IMR-90 (cell line): ENCODE measurements around the gene UNC13A. TPM values are rescaled to one million over a fixed set of nuclear protein-coding genes. Genes with fewer than 3 reads are reported as not detected.
A peak's percentile ranks its signal among the peaks of the same experiment; 100 is the strongest.

ENCODE experiments used
- ATAC-seq: fragments of 200-7000 bp; cut with Tn5 transposase; 2 replicates; pipeline ENCODE4 v1.9.1; 2020; ENCODE audit warnings: low read depth, mild to moderate bottlenecking, moderate library complexity
- BruUV-seq: library from RNA; stranded (reverse); fragments of 400-500 nt; replicated peaks from 2 replicates; lab custom pipeline; 2021; lab: Mats Ljungman, UMichigan
- CTCF ChIA-PET: fragments of 300-600 bp; formaldehyde crosslinking; extraction: SDS; loops from one replicate; lab custom pipeline; 2021; ENCODE audit warnings: antibody characterized with exemption; lab: Yijun Ruan, JAX
- POLR2A ChIA-PET: fragments of 300-600 bp; sonication (Branson Sonifier 250); formaldehyde crosslinking; loops from one replicate; lab custom pipeline; 2022; ENCODE audit warnings: antibody characterized with exemption; ENCODE audit not compliant: unreplicated experiment; lab: Charles Lee
- DNase-seq: peaks from one replicate; pipeline ENCODE4 v3.0.0; 2013
- H2AFZ ChIP-seq: replicated peaks from 2 replicates; pipeline ENCODE3; 2013; ENCODE audit warnings: low read length, mild to moderate bottlenecking; ENCODE audit not compliant: poor library complexity
- H2AK5ac ChIP-seq: 2 replicates; pipeline ENCODE4 v1.6.1; 2013; ENCODE audit warnings: low read depth, low read length, inconsistent platforms
- H2AK9ac ChIP-seq: replicated peaks from 2 replicates; pipeline ENCODE3; 2013; ENCODE audit warnings: mild to moderate bottlenecking, low read depth, low read length, moderate library complexity; ENCODE audit not compliant: poor library complexity
- H2BK120ac ChIP-seq: 2 replicates; pipeline ENCODE4 v1.6.1; 2013; ENCODE audit warnings: low read depth, low read length, inconsistent platforms
- H2BK15ac ChIP-seq: 3 replicates; pipeline ENCODE4 v1.6.1; 2013; ENCODE audit warnings: low read depth, low read length, inconsistent platforms
- H2BK20ac ChIP-seq: 2 replicates; pipeline ENCODE4 v1.6.1; 2013; ENCODE audit warnings: low read depth, mild to moderate bottlenecking, inconsistent platforms, low read length, moderate library complexity
- H2BK5ac ChIP-seq: 2 replicates; pipeline ENCODE4 v1.6.1; 2013; ENCODE audit warnings: mild to moderate bottlenecking, low read depth, low read length, inconsistent platforms; ENCODE audit not compliant: poor library complexity, severe bottlenecking
- H3K14ac ChIP-seq: replicated peaks from 2 replicates; pipeline ENCODE4 v1.6.1; 2013; ENCODE audit warnings: low read depth, low read length, inconsistent platforms
- H3K18ac ChIP-seq: 2 replicates; pipeline ENCODE4 v1.6.1; 2013; ENCODE audit warnings: low read depth, low read length, control low read depth
- H3K23ac ChIP-seq: 2 replicates; pipeline ENCODE4 v1.6.1; 2013; ENCODE audit warnings: low read depth, low read length, inconsistent platforms
- H3K27ac ChIP-seq: 2 replicates; pipeline ENCODE4 v1.5.1; 2013; ENCODE audit warnings: mild to moderate bottlenecking, control low read depth, low read length; ENCODE audit not compliant: insufficient read depth
- H3K27me3 ChIP-seq: 2 replicates; pipeline ENCODE4 v1.6.1; 2013; ENCODE audit warnings: low read length; ENCODE audit not compliant: control insufficient read depth, insufficient read depth
- H3K36me3 ChIP-seq: 2 replicates; pipeline ENCODE4 v1.6.1; 2013; ENCODE audit warnings: low read length, mixed read lengths; ENCODE audit not compliant: control insufficient read depth, insufficient read depth
- H3K4ac ChIP-seq: 2 replicates; pipeline ENCODE4 v1.6.1; 2013; ENCODE audit warnings: low read depth, low read length, inconsistent platforms
- H3K4me1 ChIP-seq: 2 replicates; pipeline ENCODE4 v1.6.1; 2013; ENCODE audit warnings: low read length, mixed read lengths; ENCODE audit not compliant: control insufficient read depth, insufficient read depth
- H3K4me2 ChIP-seq: 2 replicates; pipeline ENCODE4 v1.6.1; 2013; ENCODE audit warnings: low read depth, mild to moderate bottlenecking, control low read depth, low read length, moderate library complexity
- H3K4me3 ChIP-seq: 2 replicates; pipeline ENCODE4 v1.5.1; 2013; ENCODE audit warnings: low read depth, mild to moderate bottlenecking, control low read depth, low read length, moderate library complexity; ENCODE audit not compliant: insufficient read depth
- H3K56ac ChIP-seq: 2 replicates; pipeline ENCODE4 v1.6.1; 2013; ENCODE audit warnings: low read length, inconsistent platforms; ENCODE audit not compliant: insufficient read depth; ENCODE audit errors: extremely low read depth
- H3K79me1 ChIP-seq, 2 experiments: 2 replicates each; pipeline ENCODE4 v1.6.1; 2013; ENCODE audit warnings: low read length in 2 of 2, inconsistent platforms in 1 of 2, low read depth in 1 of 2
- H3K9ac ChIP-seq: 2 replicates; pipeline ENCODE4 v1.6.1; 2013; ENCODE audit warnings: low read depth, low read length, control low read depth
- H3K9me1 ChIP-seq: 2 replicates; pipeline ENCODE4 v1.6.1; 2013; ENCODE audit warnings: low read length, inconsistent platforms; ENCODE audit not compliant: insufficient read depth
- H3K9me3 ChIP-seq: 2 replicates; pipeline ENCODE4 v1.6.1; 2013; ENCODE audit warnings: low read length; ENCODE audit not compliant: control insufficient read depth, insufficient read depth
- H4K20me1 ChIP-seq: 2 replicates; pipeline ENCODE4 v1.6.1; 2013; ENCODE audit warnings: low read length, inconsistent platforms; ENCODE audit not compliant: insufficient read depth
- H4K5ac ChIP-seq: 2 replicates; pipeline ENCODE4 v1.6.1; 2013; ENCODE audit warnings: mild to moderate bottlenecking, low read depth, low read length, control low read depth
- H4K8ac ChIP-seq, 2 experiments: 2 replicates each; pipeline ENCODE4 v1.6.1; 2013; ENCODE audit warnings: low read depth in 2 of 2, low read length in 2 of 2, control low read depth in 1 of 2, inconsistent platforms in 1 of 2
- H4K91ac ChIP-seq: 2 replicates; pipeline ENCODE4 v1.6.1; 2013; ENCODE audit warnings: low read depth, low read length, inconsistent platforms; ENCODE audit not compliant: insufficient read depth
- BHLHE40 ChIP-seq: fragments of 150-350 bp; IDR thresholded peaks from 2 replicates; pipeline ENCODE4 v1.6.1; 2016; ENCODE audit warnings: mild to moderate bottlenecking, low read depth, low read length
- CEBPB ChIP-seq: IDR thresholded peaks from 2 replicates; pipeline ENCODE4 v1.6.1; 2012; ENCODE audit warnings: low read depth, low read length, improper control_type of control experiment
- CHD1 ChIP-seq: IDR thresholded peaks from 2 replicates; pipeline ENCODE4 v1.6.1; 2012; ENCODE audit warnings: low read depth, low read length, improper control_type of control experiment
- FOS ChIP-seq: fragments of 150-350 bp; IDR thresholded peaks from 2 replicates; pipeline ENCODE4 v1.6.1; 2016; ENCODE audit warnings: low read depth, low read length
- MAFK ChIP-seq: IDR thresholded peaks from 2 replicates; pipeline ENCODE4 v1.6.1; 2012; ENCODE audit warnings: low read depth, low read length, improper control_type of control experiment
- MAZ ChIP-seq: IDR thresholded peaks from 2 replicates; pipeline ENCODE4 v1.6.1; 2012; ENCODE audit warnings: low read depth, mild to moderate bottlenecking, low read length, improper control_type of control experiment, moderate library complexity, borderline replicate concordance
- MXI1 ChIP-seq: IDR thresholded peaks from 2 replicates; pipeline ENCODE4 v1.6.1; 2012; ENCODE audit warnings: low read depth, mild to moderate bottlenecking, low read length, moderate library complexity, borderline replicate concordance
- NFE2L2 ChIP-seq: fragments of 150-350 bp; IDR thresholded peaks from 2 replicates; pipeline ENCODE4 v1.6.1; 2016; ENCODE audit warnings: low read depth, mild to moderate bottlenecking, low read length
- POLR2A ChIP-seq: IDR thresholded peaks from 2 replicates; pipeline ENCODE4 v1.6.1; 2012; ENCODE audit warnings: mild to moderate bottlenecking, low read depth, low read length
- RAD21 ChIP-seq: IDR thresholded peaks from 2 replicates; pipeline ENCODE4 v1.6.1; 2012; ENCODE audit warnings: low read length, improper control_type of control experiment
- RCOR1 ChIP-seq: IDR thresholded peaks from 2 replicates; pipeline ENCODE4 v1.6.1; 2012; ENCODE audit warnings: mild to moderate bottlenecking, low read length, improper control_type of control experiment; ENCODE audit not compliant: insufficient replicate concordance
- RFX5 ChIP-seq: IDR thresholded peaks from 2 replicates; pipeline ENCODE4 v1.8.0; 2012; ENCODE audit warnings: low read depth, mild to moderate bottlenecking, low read length, moderate library complexity
- SMC3 ChIP-seq: fragments of 150-350 bp; IDR thresholded peaks from 2 replicates; pipeline ENCODE4 v1.6.1; 2016; ENCODE audit warnings: low read depth, mild to moderate bottlenecking, antibody characterized with exemption, low read length, moderate library complexity
- WGBS, 2 experiments: methylation state at CpG; one replicate each; pipeline versions ENCODE4 v1.1.5 to v1.1.7; 2013; ENCODE audit warnings: missing lambda C conversion rate in 2 of 2; ENCODE audit not compliant: insufficient read length in 1 of 2; ENCODE audit errors: extremely low coverage in 2 of 2; 5-methylcytosine and 5-hydroxymethylcytosine counted together
- dilution Hi-C: fragments of 300-500 bp; cut with HindIII; formaldehyde crosslinking; loops from one replicate; pipeline ENCODE4 v1.14.3; 2018; ENCODE audit warnings: low sequenced_read_pairs; ENCODE audit not compliant: unreplicated experiment
- in situ Hi-C: fragments of 300-500 bp; cut with MboI; formaldehyde crosslinking; loops from 3 replicates; pipeline ENCODE4 v1.14.3; 2019; ENCODE audit warnings: low sequenced_read_pairs, inconsistent platforms, mixed read lengths
- intact Hi-C: fragments of 100-400 bp; cut with micrococcal nuclease; formaldehyde crosslinking; loops from 2 replicates; pipeline ENCODE4 v1.10.0; 2022
- polyA plus RNA-seq, 3 experiments: library from polyadenylated mRNA; depleted of rRNA; stranded (reverse); fragments of >200 nt; gene quantifications; 2 replicates each; pipeline ENCODE4 v1.2.3, GENCODE V29; 2012; ENCODE audit warnings: low replicate concordance in 1 of 3
- total RNA-seq: library from RNA; depleted of rRNA; stranded (reverse); fragments of >200 nt; gene quantifications from 2 replicates; pipeline ENCODE4 v1.2.3, GENCODE V29; 2012
- TF ChIP-seq, protein P1 (sequence below): fragments of 150-350 bp; IDR thresholded peaks from 2 replicates; pipeline ENCODE4 v1.6.1; 2017; ENCODE audit warnings: mild to moderate bottlenecking, antibody characterized with exemption, low read length, low read depth
- TF ChIP-seq, protein P2 (sequence below): conservative IDR thresholded peaks from 2 replicates; pipeline ENCODE4 v1.5.1; 2012; ENCODE audit warnings: mild to moderate bottlenecking, low read depth, low read length, improper control_type of control experiment
- TF ChIP-seq, protein P3 (sequence below): fragments of 150-350 bp; IDR thresholded peaks from 2 replicates; pipeline ENCODE4 v1.6.1; 2016; ENCODE audit warnings: low read depth, mild to moderate bottlenecking, low read length, moderate library complexity, borderline replicate concordance

The UNC13A gene
- total and polyA plus RNA-seq, 2 of the 4 experiments (the other 2 are of a cell fraction), result 0.18 to 0.22 TPM

GRCh38 chr19:17606590-17607185 lies 81.5 kb downstream of the UNC13A start:
- Histone ChIP-seq H3K23ac (no peak overlapping the region), H2AFZ (peak overlapping the region; percentile 97), H3K4ac (no peak overlapping the region), H3K4me1 (no peaks in the 10 kb centered on the region), H4K5ac (no peak overlapping the region), H4K20me1 (no peaks in the 10 kb centered on the region), H2BK15ac (no peak overlapping the region), H3K14ac (no peak overlapping the region), H2AK9ac (no peak overlapping the region), H2BK20ac (no peak overlapping the region), H4K8ac (no peak overlapping the region), H3K9me3 (no peaks in the 10 kb centered on the region), H3K9me1 (no peaks in the 10 kb centered on the region; the same call in 1 of the 2 replicates), H3K56ac (no peak overlapping the region), H3K4me3 (no peak overlapping the region), H2BK120ac (no peak overlapping the region), H4K91ac (no peak overlapping the region), H2BK5ac (no peak overlapping the region), H3K4me2 (no peak overlapping the region), H3K9ac (no peak overlapping the region), H3K18ac (no peak overlapping the region), H3K36me3 (no peaks in the 10 kb centered on the region), H3K27ac (no peak overlapping the region), H3K79me1 (no peaks in the 10 kb centered on the region), H3K27me3 (peaks cover 19% of the 10 kb centered on the region), H2AK5ac (no peak overlapping the region)
- CTCF ChIA-PET, result interaction anchor here (0.7 kb wide), 1 partner anchor 33 kb away, joined by 5 read pairs; no protein-coding TSS in a partner anchor
- DNase-seq (no peak), ATAC-seq (no peak)
- no TSS peak for BruUV-seq
- 40% methylated on average over 3 of the region's 18 CpGs; no CpG with 5 or more reads in 1 of the 2 experiments for WGBS, 2 experiments
- in situ Hi-C loops, result no loop called here
- intact Hi-C loops, result no loop called here
- POLR2A ChIA-PET, result no interaction called here
- dilution Hi-C loops, result no loop called here
- TF ChIP-seq, protein P1, sequence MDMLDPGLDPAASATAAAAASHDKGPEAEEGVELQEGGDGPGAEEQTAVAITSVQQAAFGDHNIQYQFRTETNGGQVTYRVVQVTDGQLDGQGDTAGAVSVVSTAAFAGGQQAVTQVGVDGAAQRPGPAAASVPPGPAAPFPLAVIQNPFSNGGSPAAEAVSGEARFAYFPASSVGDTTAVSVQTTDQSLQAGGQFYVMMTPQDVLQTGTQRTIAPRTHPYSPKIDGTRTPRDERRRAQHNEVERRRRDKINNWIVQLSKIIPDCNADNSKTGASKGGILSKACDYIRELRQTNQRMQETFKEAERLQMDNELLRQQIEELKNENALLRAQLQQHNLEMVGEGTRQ, result no peak
- TF ChIP-seq, protein P2, sequence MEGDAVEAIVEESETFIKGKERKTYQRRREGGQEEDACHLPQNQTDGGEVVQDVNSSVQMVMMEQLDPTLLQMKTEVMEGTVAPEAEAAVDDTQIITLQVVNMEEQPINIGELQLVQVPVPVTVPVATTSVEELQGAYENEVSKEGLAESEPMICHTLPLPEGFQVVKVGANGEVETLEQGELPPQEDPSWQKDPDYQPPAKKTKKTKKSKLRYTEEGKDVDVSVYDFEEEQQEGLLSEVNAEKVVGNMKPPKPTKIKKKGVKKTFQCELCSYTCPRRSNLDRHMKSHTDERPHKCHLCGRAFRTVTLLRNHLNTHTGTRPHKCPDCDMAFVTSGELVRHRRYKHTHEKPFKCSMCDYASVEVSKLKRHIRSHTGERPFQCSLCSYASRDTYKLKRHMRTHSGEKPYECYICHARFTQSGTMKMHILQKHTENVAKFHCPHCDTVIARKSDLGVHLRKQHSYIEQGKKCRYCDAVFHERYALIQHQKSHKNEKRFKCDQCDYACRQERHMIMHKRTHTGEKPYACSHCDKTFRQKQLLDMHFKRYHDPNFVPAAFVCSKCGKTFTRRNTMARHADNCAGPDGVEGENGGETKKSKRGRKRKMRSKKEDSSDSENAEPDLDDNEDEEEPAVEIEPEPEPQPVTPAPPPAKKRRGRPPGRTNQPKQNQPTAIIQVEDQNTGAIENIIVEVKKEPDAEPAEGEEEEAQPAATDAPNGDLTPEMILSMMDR, result no peak
- no peak for TF ChIP-seq POLR2A
- TF ChIP-seq RAD21, result no peak
- no peak for TF ChIP-seq MAFK
- TF ChIP-seq CHD1, result no peak
- TF ChIP-seq, protein P3, sequence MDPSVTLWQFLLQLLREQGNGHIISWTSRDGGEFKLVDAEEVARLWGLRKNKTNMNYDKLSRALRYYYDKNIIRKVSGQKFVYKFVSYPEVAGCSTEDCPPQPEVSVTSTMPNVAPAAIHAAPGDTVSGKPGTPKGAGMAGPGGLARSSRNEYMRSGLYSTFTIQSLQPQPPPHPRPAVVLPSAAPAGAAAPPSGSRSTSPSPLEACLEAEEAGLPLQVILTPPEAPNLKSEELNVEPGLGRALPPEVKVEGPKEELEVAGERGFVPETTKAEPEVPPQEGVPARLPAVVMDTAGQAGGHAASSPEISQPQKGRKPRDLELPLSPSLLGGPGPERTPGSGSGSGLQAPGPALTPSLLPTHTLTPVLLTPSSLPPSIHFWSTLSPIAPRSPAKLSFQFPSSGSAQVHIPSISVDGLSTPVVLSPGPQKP, result no peak
- TF ChIP-seq MAZ, result no peak
- TF ChIP-seq NFE2L2, result no peak
- no peak for TF ChIP-seq MXI1
- TF ChIP-seq CEBPB, result no peak
- no peak for TF ChIP-seq RFX5
- TF ChIP-seq RCOR1, result no peak
- no peak for TF ChIP-seq BHLHE40
- TF ChIP-seq SMC3, result no peak
- TF ChIP-seq FOS, result no peak
